ENCODE measurements around the gene KCNQ4. TPM values are rescaled to one million over a fixed set of nuclear protein-coding genes. Genes with fewer than 3 reads are reported as not detected.

KCNQ4 gene
- total and polyA plus RNA-seq, 2 donors (not counting 3 experiments of a cell fraction or from before 2014, with no cell fraction given), result 0.06 to 0.07 TPM

DNA sequence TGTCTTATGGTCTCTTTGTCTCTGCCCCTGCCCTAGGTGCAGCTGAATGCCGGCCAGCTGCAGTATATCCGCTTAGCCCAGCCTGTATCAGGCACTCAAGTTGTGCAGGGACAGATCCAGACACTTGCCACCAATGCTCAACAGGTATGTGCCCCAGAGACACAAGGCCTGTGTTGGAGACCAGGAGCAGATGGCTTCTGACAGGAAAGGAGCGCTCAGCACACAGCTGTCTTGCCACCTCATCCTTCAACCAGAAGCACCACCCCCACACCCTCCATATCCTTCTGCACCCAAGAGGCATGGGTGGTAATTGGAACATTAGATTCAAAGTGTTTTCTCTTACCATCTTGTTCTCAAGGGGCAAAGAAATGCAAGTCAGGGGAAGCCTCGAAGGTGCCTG, 17.0 kb upstream of the KCNQ4 start:
- FAIRE-seq (no peak), DNase-seq (ENCODE audit: low read depth, low spot score) (no peak)
- Histone ChIP-seq H3K4me3 (replicated peaks in 1 of 3; ENCODE audit: insufficient read depth in 1 of 3, low read depth in 1 of 3, low read length in 3 of 3) (no peak overlapping the region), H2AFZ (ENCODE audit: low read depth, low read length) (no peak overlapping the region), H3K4me1 (ENCODE audit: control insufficient read depth, extremely low read depth, insufficient read depth, low read length) (no peaks in the 10 kb centered on the region), H3K9me1 (replicated peaks; ENCODE audit: control insufficient read depth, extremely low read depth, insufficient read depth, low read length) (no peaks in the 10 kb centered on the region), H3K4me2 (ENCODE audit: insufficient read depth, low read length) (no peak overlapping the region), H3K27ac (ENCODE audit: insufficient read depth, low read depth, low read length) (no peak overlapping the region), H3K36me3 (ENCODE audit: control insufficient read depth in 2 of 2, extremely low read depth in 1 of 2, insufficient read depth in 2 of 2, low read length in 2 of 2) (peaks cover 6 to 22% of the 10 kb centered on the region in 2 experiments), H3K9me3 (replicated peaks; ENCODE audit: control insufficient read depth, insufficient read depth, low read length) (no peaks in the 10 kb centered on the region), H3K79me2 (ENCODE audit: control insufficient read depth, insufficient read depth, low read length) (no peaks in the 10 kb centered on the region), H4K20me1 (replicated peaks; ENCODE audit: control insufficient read depth, extremely low read depth, insufficient read depth, low read length) (no peaks in the 10 kb centered on the region), H3K9ac (replicated peaks; ENCODE audit: extremely low read depth, insufficient read depth, low read length) (no peak overlapping the region), H3K27me3 (ENCODE audit: control insufficient read depth in 2 of 2, insufficient read depth in 2 of 2, low read length in 2 of 2) (no peaks in the 10 kb centered on the region)
- dilution Hi-C loops (cut with MboI; ENCODE audit: extremely low pct_ligation_motif_present, low sequenced_read_pairs), result no loop called here
- ChIA-PET POLR2A (no interaction called here), CTCF (interaction anchor here (1.1 to 3.2 kb wide), 2 partner anchors 7 to 19 kb away, joined by 3 to 53 read pairs; no protein-coding TSS in a partner anchor)
- TF ChIP-seq MYC (IDR thresholded peaks at IDR 0.05; ENCODE audit: low read depth, low read length) (no peak), GATA2 (IDR thresholded peaks at IDR 0.05; ENCODE audit: insufficient read depth, insufficient read length, low read depth, low read length) (no peak), POLR2A (IDR thresholded peaks at IDR 0.05; ENCODE audit: low read depth, low read length) (no peak), POLR2AphosphoS5 (IDR thresholded peaks at IDR 0.05; ENCODE audit: insufficient read depth, low read depth, low read length) (no peak), EZH2 (IDR thresholded peaks at IDR 0.05; ENCODE audit: borderline replicate concordance, low read depth, low read length, severe bottlenecking) (no peak), JUN (IDR thresholded peaks at IDR 0.05; ENCODE audit: borderline replicate concordance, insufficient read depth, insufficient read length, low read depth) (no peak), FOS (IDR thresholded peaks at IDR 0.05; ENCODE audit: borderline replicate concordance, insufficient read depth, low read length) (no peak)
- TF ChIP-seq, protein P1, sequence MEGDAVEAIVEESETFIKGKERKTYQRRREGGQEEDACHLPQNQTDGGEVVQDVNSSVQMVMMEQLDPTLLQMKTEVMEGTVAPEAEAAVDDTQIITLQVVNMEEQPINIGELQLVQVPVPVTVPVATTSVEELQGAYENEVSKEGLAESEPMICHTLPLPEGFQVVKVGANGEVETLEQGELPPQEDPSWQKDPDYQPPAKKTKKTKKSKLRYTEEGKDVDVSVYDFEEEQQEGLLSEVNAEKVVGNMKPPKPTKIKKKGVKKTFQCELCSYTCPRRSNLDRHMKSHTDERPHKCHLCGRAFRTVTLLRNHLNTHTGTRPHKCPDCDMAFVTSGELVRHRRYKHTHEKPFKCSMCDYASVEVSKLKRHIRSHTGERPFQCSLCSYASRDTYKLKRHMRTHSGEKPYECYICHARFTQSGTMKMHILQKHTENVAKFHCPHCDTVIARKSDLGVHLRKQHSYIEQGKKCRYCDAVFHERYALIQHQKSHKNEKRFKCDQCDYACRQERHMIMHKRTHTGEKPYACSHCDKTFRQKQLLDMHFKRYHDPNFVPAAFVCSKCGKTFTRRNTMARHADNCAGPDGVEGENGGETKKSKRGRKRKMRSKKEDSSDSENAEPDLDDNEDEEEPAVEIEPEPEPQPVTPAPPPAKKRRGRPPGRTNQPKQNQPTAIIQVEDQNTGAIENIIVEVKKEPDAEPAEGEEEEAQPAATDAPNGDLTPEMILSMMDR (IDR thresholded peaks at IDR 0.05; ENCODE audit: extremely low read depth in 1 of 2, insufficient read depth in 1 of 2, low read depth in 1 of 2, low read length in 2 of 2), result no peak
- TF ChIP-seq, protein P2, sequence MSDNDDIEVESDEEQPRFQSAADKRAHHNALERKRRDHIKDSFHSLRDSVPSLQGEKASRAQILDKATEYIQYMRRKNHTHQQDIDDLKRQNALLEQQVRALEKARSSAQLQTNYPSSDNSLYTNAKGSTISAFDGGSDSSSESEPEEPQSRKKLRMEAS (IDR thresholded peaks at IDR 0.05; ENCODE audit: insufficient read depth, insufficient read length), result no peak
- BruUV-seq (replicated peaks), result no TSS peak
- intact Hi-C loops (cut with micrococcal nuclease), result no loop called here
